ENCODE data around the gene OSCAR.

OSCAR gene

DNA sequence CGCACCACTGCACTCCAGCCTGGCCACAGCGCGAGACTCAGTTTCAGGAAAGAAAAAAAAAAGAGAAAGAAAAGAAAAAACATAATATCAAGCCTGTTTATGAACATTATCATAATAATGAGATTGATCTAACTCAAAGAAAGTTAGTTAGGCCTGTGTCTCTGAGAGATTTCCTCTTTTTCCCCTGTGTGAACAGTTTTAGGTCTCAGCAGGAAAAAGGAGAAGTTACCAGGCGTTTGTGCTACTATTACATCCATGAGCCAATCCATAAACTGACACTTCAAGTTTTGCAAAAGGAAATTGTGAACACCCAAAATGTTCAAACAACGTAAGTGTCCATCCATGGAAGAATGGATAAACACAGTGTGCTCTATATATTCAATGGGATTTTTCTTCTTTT, 23.3 kb downstream of the OSCAR start:
- peak overlapping the region in 1 of 11 experiments; percentile 34; a peak in 2 of 22 replicates for H3K27ac ChIP-seq

GRCh38 chr19:54074851-54075250, 25.8 kb downstream of the OSCAR start:
- Histone ChIP-seq H3K4me3 (no peak overlapping the region), H3K27ac (no peak overlapping the region), H3K4me2 (no peak overlapping the region), H3K9ac (no peak overlapping the region), H4K20me1 (no peaks in the 10 kb centered on the region), H3K9me3 (replicated peaks in 1 of 11) (peaks cover 6 to 18% (median 11%) of the 10 kb centered on the region in 11 experiments; a peak in 20 of 22 replicates), H3K36me3 (no peaks in the 10 kb centered on the region), H3K27me3 (no peaks in the 10 kb centered on the region), H3K4me1 (peaks cover 0 to 19% (median 6%) of the 10 kb centered on the region in 10 experiments; a peak in 11 of 20 replicates)
- no peak for TF ChIP-seq Cebpa-rat (IDR thresholded peaks at IDR 0.05)

More for the DNA sequence above, 23.3 kb downstream of the OSCAR start:
- Histone ChIP-seq H3K4me1 (peaks cover 0 to 19% (median 6%) of the 10 kb centered on the region in 10 experiments; a peak in 11 of 20 replicates), H4K20me1 (no peaks in the 10 kb centered on the region), H3K9me3 (replicated peaks in 1 of 11) (peaks cover 22 to 40% (median 33%) of the 10 kb centered on the region in 11 experiments), H3K4me3 (no peak overlapping the region), H3K4me2 (peak overlapping the region in 5 of 11 experiments; percentile 39 to 60 (median 57); a peak in 9 of 22 replicates), H3K9ac (no peak overlapping the region; a peak in 2 of 22 replicates), H3K27me3 (no peaks in the 10 kb centered on the region), H3K36me3 (peaks cover 0 to 8% (median 0%) of the 10 kb centered on the region in 11 experiments; a peak in 2 of 22 replicates)
- TF ChIP-seq Cebpa-rat (IDR thresholded peaks at IDR 0.05), result no peak

DNA sequence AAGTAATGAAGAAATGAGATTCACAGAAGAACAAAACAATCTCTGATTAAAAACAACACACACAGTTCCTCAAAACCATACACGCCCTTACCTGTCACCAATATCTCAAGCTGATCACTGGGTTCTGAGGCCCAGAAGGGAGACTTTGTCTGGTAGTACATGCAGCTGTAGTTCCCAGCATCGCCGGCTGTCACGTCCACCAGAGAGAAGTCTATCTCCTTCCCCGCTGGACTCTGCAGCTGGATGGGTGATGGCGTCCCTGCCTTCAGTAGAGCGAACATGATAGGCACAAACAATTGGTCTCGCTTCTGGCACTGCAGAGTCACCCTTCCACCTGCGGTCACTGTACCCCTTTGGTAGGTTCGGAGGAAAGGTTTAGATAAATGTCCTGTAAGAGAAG, 26.8 kb downstream of the OSCAR start:
- no peak overlapping the region for H3K27ac ChIP-seq
- no peak overlapping the region for H3K4me3 ChIP-seq
- no peaks in the 10 kb centered on the region for H3K27me3 ChIP-seq
- H3K9ac ChIP-seq, result no peak overlapping the region
- peaks cover 0 to 19% (median 6%) of the 10 kb centered on the region in 10 experiments; a peak in 11 of 20 replicates for H3K4me1 ChIP-seq
- no peak overlapping the region for H3K4me2 ChIP-seq
- peaks cover 3 to 15% (median 9%) of the 10 kb centered on the region in 11 experiments; a peak in 17 of 22 replicates for H3K9me3 ChIP-seq (replicated peaks in 1 of 11)
- no peak for TF ChIP-seq Cebpa-rat (IDR thresholded peaks at IDR 0.05)
- no peaks in the 10 kb centered on the region for H4K20me1 ChIP-seq
- no peaks in the 10 kb centered on the region for H3K36me3 ChIP-seq

- no peak overlapping the region for H3K4me3 ChIP-seq
- H3K9ac ChIP-seq, result no peak overlapping the region
- peaks cover 3 to 15% (median 9%) of the 10 kb centered on the region in 11 experiments; a peak in 17 of 22 replicates for H3K9me3 ChIP-seq (replicated peaks in 1 of 11)
- no peaks in the 10 kb centered on the region for H3K36me3 ChIP-seq
- no peak overlapping the region for H3K27ac ChIP-seq
- H3K4me1 ChIP-seq, result no peaks in the 10 kb centered on the region
- H3K27me3 ChIP-seq, result no peaks in the 10 kb centered on the region
- H4K20me1 ChIP-seq, result no peaks in the 10 kb centered on the region
- TF ChIP-seq Cebpa-rat (IDR thresholded peaks at IDR 0.05), result no peak
- H3K4me2 ChIP-seq, result no peak overlapping the region
Measured at GRCh38 chr19:54069470-54069869, 31.1 kb downstream of the OSCAR start.

GRCh38 chr19:54063350-54064116, 37.1 kb downstream of the OSCAR start, which contains the start of gene VSTM1:
VSTM1 (minus strand) TSS chr19:54063897; CDS start chr19:54063777, 120 bp downstream.
- TF ChIP-seq Cebpa-rat (IDR thresholded peaks at IDR 0.05), result no peak
- H3K27ac ChIP-seq, result no peak within 1 kb of the TSS
- peak within 1 kb of the TSS in 8 of 11 experiments; percentile 13 to 76 (median 54); a peak in 12 of 22 replicates for H3K4me2 ChIP-seq
- no peak within 1 kb of the TSS for H3K9ac ChIP-seq
- no peaks in the 10 kb centered on the region for H3K27me3 ChIP-seq
- H3K4me1 ChIP-seq, result peaks cover 0 to 23% (median 12%) of the 10 kb centered on the region in 10 experiments; a peak in 13 of 20 replicates
- H3K4me3 ChIP-seq, result no peak within 1 kb of the TSS
- no peaks in the 10 kb centered on the region for H4K20me1 ChIP-seq
- H3K36me3 ChIP-seq, result no peaks in the 10 kb centered on the region
- H3K9me3 ChIP-seq (replicated peaks in 1 of 11), result no peaks in the 10 kb centered on the region

DNA sequence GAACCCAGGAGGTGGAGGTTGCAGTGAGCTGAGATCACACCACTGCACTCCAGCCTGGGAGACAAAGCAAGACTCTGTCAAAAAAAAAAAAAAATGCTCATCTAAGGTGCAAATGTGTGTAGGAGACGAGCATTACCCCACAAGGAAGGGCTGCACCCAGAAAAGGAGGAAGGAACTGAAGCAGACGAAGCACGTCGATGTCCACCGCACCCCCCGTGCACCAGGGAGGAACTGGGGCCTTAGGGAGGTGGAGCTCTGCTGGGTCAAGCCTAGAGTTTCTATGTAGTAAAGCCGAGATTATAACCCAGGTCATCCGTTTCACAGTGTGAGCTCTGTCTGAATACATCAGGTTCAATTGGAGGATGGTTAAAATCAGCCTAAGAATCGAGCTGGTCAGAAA, 38.0 kb downstream of the OSCAR start:
- Histone ChIP-seq H3K36me3 (no peaks in the 10 kb centered on the region), H3K27ac (no peak overlapping the region), H3K27me3 (no peaks in the 10 kb centered on the region), H4K20me1 (no peaks in the 10 kb centered on the region), H3K9ac (no peak overlapping the region), H3K4me2 (peak overlapping the region in 8 of 11 experiments; percentile 13 to 76 (median 54); a peak in 12 of 22 replicates), H3K9me3 (replicated peaks in 1 of 11) (no peaks in the 10 kb centered on the region), H3K4me3 (no peak overlapping the region), H3K4me1 (peaks cover 0 to 23% (median 12%) of the 10 kb centered on the region in 10 experiments; a peak in 13 of 20 replicates)
- no peak for TF ChIP-seq Cebpa-rat (IDR thresholded peaks at IDR 0.05)

DNA sequence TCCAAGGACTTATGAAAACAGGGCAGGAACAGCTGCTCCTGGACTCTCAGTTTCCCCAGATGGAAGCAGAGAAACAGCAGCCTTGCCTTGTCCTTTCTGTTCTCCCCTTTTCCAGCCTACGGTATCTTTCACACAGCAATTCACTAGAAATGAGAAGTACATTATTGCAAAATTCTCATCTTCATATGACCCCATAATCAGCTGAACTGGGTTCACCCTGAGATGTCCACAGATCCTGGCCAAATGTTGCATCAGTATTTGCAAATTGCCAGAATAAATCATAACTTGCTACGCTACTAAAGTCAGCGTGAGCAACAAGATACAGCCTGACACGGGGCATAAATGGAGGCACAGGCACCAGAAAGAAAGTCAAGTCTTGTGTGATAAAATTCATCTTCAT, 53.0 kb downstream of the OSCAR start:
- H3K4me1 ChIP-seq, result peaks cover 0 to 26% (median 0%) of the 10 kb centered on the region in 10 experiments; a peak in 7 of 20 replicates
- H3K4me3 ChIP-seq, result no peak overlapping the region
- H3K27me3 ChIP-seq, result no peaks in the 10 kb centered on the region
- H3K9ac ChIP-seq, result no peak overlapping the region
- H3K9me3 ChIP-seq (replicated peaks in 1 of 11), result no peaks in the 10 kb centered on the region
- peak overlapping the region in 3 of 11 experiments; percentile 13 to 53 (median 39); a peak in 5 of 22 replicates for H3K4me2 ChIP-seq
- no peak for TF ChIP-seq Cebpa-rat (IDR thresholded peaks at IDR 0.05)
- H3K27ac ChIP-seq, result no peak overlapping the region
- no peaks in the 10 kb centered on the region for H3K36me3 ChIP-seq
- no peaks in the 10 kb centered on the region for H4K20me1 ChIP-seq

DNA sequence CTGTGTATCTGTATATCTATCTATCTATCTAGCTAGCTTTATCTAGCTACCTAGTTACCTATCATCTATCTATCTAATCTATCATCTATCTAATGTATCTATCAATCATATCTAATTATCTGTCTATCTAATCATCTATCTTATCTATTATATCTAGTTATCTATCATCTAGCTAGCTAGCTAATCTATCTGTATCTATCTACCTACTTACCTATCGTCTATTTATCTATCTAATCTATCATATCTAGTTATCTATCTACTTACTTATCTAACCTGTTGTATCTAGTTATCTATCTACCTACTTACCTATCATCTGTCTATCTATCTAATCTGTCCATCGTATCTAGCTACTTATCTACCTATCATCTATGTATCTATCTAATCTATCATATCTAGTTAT, 54.8 kb downstream of the OSCAR start:
- H3K4me3 ChIP-seq, result no peak overlapping the region
- H3K4me2 ChIP-seq, result no peak overlapping the region
- no peak overlapping the region for H3K27ac ChIP-seq
- no peaks in the 10 kb centered on the region for H3K9me3 ChIP-seq (replicated peaks in 1 of 11)
- no peaks in the 10 kb centered on the region for H3K36me3 ChIP-seq
- no peaks in the 10 kb centered on the region for H3K27me3 ChIP-seq
- H4K20me1 ChIP-seq, result no peaks in the 10 kb centered on the region
- no peak overlapping the region for H3K9ac ChIP-seq
- peaks cover 0 to 26% (median 0%) of the 10 kb centered on the region in 10 experiments; a peak in 7 of 20 replicates for H3K4me1 ChIP-seq
- no peak for TF ChIP-seq Cebpa-rat (IDR thresholded peaks at IDR 0.05)

Data from BLaER1 treated with 17β-estradiol and CSF1 and Interleukin-3, amounts not matched to agents 10 nM and 100 nM (cell line).